Stimulated activated CD8-positive, alpha-beta memory T cell treated with anti-CD3 and anti-CD28 coated beads, Interleukin-2, amount 100 ng/mL, for 1 hour (primary cell): ENCODE measurements around the gene VPS36.
"Not testable (repeated sequence)": the region's sequence is repeated elsewhere in the genome, so short reads cannot be mapped to it uniquely, and the experiment has no call there.

Experiments used
- DNase-seq, 2 donors: peaks; one replicate each; pipeline ENCODE4 v3.0.0-alpha.2; 2020; ENCODE audit warnings: low read depth in 2 of 2

The VPS36 gene

DNA sequence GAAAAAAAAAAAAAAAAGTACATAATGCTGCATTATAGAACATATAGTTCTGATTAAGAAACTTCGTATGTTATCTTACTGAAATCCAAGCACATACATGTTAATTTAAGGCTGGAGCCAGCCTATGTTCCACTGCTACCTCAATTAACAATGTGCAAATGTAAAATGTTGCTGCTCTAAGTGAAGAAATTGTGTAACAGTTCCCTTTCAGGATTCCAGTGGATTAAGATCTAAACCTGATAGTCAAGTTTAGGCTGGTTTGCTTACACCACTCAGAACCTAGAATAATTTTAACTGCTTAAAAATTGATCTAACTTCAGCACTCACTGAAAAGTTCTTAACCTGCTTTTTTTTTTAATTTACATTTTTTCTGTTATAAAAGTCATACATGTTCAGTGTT is 4.2 kb downstream of the VPS36 start:
- no peak for DNase-seq

DNA sequence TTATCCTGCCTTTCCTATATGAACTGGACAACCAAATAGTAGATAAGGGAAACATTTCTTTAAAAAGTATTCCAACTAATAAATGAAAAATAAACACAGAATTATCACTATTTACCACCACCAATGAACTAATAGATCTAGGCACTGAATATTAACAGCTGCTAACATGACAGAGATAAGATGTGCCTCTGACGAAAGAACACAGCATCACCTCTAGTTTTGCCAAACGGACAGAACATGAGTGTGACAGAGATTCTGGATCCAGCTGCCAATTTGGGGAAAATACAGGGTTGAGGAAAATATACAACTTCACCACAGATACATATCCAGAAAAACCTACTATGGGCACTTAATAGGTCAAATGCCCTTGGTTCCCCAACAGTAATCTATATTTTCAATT is 18.0 kb downstream of the VPS36 start:
- no peak for DNase-seq

DNA sequence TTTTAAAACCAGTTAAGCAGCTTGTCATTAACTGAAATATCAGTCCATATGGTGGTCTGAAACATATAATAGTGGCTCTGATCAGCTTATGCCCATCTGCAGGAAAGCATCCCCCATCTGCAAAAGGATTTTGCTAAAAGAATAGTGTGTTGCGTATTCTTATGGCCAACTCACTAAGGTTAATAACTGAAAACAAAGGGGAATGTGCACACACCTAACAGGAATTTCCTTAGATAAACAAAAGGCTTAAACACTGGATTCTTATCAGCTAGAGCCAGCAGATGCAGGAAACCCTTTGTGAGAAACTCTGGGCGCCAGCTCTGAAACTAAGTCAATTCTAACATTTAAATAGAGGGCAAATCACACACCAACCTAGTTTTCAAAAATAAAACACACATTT is 22.1 kb downstream of the VPS36 start:
- DNase-seq = no peak

DNA sequence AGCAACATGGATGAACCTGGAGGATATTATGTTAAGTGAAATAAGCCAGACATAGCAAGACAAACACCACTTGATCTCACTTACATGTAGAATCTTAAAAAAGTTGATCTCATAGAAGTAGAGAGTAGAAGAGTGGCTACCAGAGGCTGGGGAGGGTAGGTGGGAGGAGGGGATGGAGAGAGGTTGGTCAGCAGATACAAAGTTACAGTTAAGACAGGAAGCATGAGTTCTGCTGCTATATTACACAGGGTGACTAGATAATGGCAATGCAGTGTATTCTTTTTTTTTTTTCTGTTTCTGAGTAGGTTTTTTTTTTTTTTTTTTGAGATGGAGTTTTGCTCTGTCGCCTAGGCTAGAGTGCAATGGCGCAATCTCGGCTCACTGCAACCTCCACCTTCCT is 29.2 kb downstream of the VPS36 start:
- DNase-seq = no peak

DNA sequence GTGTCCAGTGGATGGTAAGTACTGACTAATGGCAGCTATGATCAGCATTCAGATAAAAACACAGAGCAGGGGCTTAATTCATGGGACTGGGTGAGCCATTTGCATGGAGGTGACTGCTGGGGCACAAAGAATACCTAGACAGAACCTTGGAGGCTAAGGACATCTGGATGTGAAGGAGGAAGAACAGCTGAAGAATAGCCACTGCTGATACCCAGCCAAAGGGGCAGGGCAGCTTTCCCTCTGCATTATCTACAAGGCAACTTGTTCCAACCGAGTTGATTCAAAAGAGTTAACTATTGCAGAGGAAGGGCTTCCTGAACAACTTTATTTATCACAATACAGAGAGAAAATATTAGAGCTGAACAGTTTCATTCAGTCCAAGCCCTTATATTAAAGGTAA is 31.4 kb downstream of the VPS36 start:
- no peak for DNase-seq

DNA sequence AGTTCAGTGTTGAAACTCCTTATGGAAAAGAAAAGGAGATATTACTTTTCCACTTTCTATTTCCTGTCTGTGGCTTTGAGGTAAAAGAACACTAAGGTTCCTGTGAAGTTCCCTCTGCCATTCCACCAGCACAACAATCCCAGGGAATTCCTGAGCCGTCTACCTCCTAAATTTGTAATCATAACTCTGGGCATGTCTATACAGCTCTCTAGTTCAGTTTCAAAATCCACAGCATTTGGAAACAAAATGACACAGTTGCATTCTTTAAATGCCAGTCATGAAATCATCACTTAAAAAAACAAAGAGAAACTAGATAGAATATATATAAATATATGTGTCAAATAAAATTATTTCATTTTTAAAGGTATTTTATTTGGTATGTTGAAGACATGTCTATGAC is 35.5 kb downstream of the VPS36 start:
- no peak for DNase-seq

DNA sequence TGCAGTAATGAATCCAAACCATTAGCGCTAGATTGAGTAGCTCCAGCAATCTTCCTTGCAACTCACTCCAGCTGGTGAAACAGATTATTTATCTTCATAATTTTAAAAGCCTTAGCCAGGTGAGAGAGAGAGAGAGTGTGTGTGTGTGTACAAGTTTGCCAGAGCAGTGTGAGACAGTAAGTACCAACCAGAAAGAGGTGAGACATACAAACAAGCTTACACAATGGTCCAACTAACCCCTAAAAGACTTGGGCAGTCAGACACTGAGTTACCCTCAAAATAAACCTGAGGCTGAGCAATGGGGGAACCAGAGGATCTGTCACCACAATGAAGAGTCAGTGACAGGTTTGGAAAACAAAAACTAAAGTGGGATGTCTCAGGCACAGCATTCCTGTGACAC is 36.4 kb downstream of the VPS36 start:
- DNase-seq = no peak

DNA sequence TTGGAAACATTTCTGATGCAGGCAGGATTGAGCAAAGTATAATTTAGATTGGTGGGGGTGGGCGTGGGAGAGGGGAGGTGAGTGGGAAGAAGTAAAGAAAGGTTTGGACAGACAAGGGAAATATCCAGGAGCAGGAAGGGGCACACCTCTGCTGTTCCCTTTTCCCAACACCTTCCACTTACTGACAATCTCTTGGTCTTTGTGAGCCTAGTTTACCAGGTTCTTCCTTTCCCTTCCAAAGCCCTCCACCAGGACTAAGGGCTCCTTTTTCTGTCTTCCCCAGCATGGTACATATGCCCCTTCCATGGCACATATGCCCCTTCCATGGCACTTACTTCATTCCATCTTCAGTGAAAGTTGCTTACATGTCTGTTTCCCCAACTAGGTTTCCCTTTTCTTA is 38.3 kb downstream of the VPS36 start:
- DNase-seq = no peak

DNA sequence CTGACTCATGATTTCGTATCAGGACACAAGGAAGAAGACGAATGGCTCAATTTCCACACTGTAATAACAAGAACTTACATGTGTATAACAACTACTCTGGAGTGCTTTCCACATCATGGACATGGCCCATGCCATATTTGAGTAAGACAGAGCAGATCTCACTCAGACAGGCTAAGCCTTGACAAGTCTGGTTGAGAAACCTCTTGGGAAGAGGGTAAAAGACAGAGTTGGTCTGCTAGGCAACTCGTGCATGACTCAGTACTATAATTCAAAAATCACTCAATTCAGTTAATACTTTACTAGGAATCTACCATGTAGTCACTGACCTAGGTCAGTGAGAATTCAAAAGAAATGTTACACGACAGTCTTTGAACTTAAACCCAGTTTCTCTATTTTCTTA is 38.8 kb downstream of the VPS36 start:
- no peak for DNase-seq

DNA sequence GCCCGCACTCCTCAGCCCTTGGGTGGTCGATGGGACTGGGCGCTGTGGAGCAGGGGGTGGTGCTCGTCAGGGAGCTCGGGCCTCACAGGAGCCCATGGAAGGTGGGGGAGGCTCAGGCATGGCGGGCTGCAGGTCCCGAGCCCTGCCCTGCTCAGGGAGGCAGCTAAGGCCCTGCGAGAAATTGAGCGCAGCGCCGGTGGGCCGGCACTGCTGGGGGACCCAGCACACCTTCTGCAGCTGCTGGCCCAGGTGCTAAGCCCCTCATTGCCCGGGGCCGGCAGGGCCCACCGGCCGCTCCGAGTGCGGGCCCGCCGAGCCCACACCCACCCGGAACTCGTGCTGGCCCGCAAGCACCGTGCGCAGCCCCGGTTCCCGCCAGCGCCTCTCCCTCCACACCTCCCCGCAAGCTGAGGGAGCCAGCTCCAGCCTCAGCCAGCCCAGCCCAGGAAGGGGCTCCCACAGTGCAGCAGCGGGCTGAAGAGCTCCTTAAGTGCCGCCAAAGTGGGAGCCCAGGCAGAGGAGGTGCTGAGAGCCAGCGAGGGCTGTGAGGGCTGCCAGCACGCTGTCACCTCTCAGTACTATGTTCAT is 42.3 kb downstream of the VPS36 start:
- DNase-seq = not testable (repeated sequence)

DNA sequence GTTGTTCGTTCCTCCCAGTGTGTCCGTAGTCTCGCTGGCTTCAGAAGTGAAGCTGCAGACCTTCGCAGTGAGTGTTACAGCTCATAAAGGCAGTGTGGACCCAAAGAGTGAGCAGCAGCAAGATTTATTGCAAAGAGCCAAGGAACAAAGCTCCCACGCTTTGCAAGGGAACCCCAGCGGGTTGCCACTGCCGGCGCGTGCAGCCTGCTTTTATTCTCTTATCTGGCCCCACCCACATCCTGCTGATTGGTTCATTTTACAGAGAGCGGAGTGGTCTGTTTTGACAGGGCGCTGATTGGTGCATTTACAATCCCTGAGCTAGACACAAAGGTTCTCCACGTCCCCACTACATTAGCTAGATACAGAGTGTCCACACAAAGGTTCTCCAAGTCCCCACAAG is 43.0 kb downstream of the VPS36 start:
- not testable (repeated sequence) for DNase-seq

DNA sequence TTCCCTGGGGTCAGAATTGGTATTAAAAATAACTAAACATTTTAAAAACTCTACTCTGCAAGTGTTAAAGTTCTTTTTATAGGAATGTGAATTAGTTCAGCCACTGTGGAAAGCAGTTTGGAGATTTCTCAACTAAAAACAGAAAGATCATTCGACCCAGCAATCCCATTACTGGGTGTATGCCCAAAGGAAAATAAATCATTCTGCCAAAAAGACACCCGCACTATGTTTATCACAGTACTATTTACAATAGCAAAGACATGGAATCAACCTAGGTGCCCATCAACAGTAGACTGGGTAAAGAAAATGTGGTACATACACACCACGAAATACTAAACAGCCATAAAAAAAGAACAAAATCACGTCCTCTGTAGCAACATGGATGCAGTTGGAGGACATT is 43.8 kb downstream of the VPS36 start:
- DNase-seq = no peak

DNA sequence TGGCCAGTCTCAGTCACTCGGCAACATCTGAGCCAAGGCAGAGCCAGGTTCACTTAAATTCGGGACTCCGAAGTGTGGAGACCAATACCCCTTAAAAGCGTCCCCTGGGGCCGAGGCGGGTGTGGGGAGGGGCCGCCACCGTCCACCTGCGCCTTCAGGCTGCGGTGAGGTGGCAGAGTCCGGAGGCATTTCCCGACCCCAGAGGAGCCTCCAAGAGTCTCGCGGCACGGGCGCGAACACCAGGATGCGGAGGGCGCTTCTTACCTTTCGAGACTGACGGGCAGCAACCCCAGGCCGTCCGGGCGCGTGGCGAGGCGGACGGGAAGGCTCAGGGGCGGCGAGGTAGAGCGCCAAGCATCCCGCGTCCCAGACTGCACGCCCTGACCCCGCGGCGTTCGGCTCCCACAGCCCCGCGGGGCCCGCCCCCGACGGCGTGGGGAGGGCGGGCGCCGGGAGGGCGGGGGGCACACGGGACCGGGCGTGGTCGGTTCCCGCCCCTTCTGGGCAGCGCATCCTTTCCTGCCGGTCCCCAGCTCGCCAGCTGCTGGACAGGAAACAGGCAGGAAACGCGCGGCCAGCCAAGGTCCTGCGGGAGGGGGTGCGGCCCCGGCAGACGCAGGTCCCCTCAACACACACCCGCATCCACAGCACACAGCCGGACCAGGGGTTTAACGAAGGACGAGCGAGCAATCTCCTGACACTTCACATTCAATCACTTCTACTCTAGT is 44.5 kb downstream of the VPS36 start, which contains the start of gene THSD1:
THSD1 (minus strand) TSS at position 406 of the 728 bp plus-strand sequence. CDS start 3,572 bp downstream, outside the sequence.
- DNase-seq = no peak

DNA sequence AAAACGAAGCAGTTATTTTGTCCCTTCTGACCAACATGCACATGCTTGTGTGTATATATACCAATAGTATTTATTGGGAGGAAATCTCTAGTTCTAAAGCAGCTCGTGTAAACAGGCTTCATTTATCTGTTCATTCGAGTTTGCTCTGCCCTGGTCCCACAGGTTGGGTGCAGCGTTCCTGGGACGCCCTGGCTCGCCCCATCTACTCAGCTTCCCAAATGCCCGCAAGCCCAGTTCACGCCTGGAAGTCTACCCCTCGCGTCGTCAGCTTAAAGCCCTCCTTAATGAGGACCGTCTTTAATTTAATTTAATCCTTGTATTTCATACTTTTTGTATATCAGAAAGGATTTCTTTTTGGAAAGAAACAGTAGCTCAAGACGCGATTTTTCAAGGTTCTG is 45.1 kb downstream of the VPS36 start:
- no peak for DNase-seq

DNA sequence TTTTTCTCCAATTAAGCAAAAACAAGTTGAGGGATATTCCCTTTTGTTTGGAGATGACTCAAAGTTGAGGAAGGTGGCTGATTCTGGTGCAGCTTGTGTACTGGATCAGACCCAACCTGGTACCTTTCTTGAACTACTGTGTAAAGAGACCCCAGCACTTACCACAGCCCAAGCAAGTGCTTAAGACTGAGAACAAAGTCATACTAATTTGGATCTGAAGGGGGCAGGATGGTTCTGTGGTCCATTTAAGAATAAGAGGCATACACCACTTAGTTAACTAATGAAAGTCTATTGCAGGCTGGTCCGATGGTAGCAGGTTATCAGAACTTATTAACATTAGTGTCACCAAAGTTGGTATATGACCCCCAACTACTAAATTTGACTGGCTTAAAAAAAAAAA is 50.7 kb downstream of the VPS36 start:
- no peak for DNase-seq

DNA sequence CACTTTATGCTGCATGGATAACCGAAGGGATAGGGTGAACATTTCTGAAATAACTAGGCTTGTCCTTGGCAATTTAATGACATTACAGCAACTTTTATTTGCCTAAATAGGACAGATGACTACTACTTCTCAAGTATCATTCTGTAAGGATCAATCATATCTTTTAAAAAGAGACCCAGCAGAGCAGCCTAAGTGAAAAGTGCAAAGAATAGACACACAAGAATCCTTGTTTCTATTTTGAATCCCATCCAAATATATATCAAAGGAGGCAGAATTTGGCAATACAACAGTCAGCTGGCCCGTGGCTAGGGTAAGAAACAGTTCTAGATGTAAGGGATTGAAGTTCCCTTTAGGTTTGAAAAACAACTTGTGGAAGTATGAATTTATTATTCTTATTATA is 51.4 kb downstream of the VPS36 start:
- DNase-seq = no peak

DNA sequence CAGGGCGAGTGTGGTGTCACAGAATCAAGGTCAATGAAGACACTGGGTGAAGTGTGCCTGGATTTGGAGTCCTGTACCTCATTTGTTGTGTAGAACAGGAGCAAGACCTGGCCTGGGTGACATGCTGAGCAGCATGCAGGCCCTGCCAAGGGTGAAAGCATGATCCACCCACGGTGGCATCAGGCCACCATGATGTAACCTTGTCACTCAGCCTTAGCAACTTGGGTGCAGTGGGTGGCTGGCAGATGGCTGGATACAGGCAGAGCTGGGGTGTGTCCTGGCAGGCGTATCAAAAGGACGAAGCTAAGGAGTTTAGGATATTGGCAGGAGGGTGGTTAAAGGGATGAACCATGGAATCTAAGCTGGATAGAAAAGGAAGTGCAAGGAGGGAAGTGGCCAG is 54.7 kb downstream of the VPS36 start:
- no peak for DNase-seq

DNA sequence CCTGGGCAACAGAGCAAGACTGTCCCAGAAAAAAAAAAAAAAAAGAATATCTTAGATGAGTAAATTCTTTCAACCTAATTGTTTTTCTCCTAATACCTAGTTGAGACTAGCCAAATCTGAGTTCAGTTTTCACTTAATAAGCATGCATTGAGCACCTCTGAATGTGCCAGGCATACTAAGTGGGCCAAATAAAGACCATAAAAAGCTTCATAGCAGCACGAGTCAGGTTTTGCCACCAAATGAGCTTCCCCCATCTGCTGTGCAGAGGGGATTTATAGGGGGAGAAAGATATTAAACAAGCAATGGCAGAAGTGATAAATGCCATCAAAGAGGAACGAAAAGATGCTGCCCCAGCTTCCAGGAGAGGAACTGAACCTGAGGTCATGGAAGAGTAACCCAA is 55.8 kb downstream of the VPS36 start:
- DNase-seq = no peak

DNA sequence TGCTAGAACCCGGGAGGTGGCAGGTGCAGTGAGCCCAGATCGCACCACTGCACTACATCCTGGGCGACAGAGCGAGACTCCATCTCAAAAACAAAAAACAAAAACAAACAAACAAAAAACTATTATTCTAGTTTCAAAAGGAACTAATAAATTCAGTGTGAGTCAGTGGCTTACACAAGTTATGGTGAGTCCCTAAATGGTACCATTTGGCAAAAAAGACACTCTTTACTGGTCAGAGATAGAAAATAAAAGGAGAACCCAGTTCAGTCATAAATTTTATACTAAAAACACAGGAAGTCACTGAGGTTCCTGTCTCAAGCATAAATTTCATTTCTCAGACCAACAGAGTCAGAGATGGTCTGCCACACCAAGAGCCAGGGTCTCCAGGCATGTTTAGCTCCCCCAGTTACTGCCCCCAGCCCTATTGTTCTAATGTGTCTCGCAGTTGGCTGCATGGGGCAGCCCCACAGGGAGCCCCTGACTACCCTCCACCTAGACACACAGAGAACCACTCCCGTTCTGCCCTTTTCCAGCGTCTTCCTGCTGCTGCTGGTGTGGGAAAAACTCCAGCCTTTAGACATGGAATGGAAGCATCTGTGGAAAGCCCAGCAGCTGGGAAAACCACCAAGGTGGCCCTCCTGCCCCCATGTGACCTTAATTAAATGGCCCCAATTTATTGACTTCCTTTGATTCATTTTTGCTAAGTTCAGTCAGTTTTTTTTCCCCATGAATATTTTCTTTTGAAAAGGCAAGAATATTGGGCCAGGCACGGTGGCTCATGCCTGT is 56.7 kb downstream of the VPS36 start:
- DNase-seq = no peak

DNA sequence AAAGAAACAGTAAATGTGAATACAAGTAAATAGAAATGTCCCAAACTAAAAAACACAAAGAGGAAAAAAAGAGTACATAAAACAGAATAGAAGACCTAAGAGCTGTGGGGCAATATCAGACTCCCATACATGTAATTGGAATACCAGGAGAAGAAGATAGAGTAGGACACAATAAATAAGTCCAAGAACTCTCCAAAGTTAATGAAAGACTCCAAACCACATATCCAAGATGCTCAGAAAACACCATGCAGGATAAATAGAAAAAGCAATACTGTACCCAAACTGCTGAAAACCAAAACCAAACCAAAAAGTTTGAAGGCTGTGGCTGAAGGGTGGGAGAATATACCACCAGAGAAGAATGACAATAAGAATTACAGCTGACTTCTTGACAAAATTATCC is 62.7 kb downstream of the VPS36 start:
- DNase-seq = no peak

DNA sequence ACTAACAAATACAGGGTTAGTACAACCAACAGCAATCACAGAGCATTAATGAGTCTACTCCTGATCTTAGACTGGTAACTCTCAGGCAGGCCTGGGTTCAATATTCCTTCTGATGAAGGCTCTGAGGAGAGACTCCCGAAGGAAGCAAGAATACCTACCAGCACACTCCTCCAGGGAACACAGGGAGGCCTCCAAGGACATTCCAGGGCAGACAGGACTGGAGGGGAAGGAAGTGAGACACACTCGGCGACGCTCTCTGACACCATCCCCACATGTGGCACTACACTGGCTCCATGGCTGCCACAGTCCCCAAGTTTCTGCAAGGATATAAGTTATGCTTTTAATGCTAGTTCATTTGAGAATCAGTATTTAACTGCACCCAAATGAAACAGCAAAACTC is 64.6 kb downstream of the VPS36 start:
- DNase-seq = no peak

DNA sequence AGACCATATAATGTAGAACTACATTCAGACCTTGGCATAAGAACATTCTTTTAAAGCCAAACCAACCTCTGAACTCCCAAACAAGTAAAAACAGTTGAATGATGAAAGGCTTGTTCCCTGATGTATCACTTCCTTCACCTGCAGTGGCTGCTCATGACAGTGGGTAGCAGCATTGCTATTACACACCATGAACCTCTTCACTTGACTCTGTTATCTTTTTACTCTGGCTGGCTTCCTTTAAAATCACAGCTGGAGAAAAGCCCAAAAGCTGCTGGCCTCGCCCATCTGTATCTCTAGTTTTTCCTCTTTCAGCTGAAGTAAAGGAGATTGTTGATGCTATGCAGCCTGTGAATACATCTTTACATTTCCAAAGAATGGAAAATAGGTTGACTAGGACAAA is 67.1 kb downstream of the VPS36 start:
- no peak for DNase-seq

DNA sequence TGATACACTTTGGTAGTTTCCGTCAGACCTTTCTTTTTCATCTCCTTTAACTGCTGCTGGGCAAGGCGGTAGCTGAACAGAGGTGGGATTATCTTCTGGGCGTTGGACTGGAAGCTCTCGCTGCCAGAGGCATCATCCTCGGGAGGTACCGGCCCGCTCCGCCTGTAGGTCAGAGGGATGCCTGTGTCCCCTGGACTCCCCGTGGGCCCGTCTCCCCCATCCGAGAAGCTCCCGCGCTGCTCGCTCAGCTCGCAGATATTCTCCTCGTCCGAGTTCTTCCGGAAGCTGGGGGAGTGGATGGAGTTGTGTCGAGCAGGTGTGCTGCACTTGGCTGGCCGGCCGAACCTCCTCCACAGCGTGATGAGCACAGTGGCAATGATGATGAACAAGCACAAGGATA is 72.1 kb downstream of the VPS36 start:
- no peak for DNase-seq
